ENCODE measurements around the gene PKP3.
A peak's percentile ranks its signal among the peaks of the same experiment; 100 is the strongest.

The PKP3 gene

DNA sequence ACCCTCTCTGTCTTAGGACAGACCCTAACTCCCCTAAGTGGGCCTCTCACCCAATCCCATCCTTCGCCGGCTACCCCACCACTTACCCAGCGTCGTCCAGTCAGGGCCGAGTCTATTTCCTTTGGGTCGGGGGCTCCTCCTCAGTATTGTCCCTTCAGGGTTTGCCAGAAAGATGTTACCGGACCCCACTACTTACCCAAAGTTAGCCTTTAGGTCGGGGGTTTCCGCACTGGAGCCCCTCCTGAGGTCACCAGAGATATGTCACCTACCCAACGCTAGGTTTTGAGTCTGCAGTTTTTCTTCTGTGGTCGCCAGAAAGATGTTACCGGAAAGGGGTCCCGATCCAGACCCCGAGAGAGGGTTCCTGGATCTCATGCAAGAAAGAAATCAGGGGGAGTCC, 42.6 kb upstream of the PKP3 start:
- TF ChIP-seq, protein P1, sequence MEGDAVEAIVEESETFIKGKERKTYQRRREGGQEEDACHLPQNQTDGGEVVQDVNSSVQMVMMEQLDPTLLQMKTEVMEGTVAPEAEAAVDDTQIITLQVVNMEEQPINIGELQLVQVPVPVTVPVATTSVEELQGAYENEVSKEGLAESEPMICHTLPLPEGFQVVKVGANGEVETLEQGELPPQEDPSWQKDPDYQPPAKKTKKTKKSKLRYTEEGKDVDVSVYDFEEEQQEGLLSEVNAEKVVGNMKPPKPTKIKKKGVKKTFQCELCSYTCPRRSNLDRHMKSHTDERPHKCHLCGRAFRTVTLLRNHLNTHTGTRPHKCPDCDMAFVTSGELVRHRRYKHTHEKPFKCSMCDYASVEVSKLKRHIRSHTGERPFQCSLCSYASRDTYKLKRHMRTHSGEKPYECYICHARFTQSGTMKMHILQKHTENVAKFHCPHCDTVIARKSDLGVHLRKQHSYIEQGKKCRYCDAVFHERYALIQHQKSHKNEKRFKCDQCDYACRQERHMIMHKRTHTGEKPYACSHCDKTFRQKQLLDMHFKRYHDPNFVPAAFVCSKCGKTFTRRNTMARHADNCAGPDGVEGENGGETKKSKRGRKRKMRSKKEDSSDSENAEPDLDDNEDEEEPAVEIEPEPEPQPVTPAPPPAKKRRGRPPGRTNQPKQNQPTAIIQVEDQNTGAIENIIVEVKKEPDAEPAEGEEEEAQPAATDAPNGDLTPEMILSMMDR (IDR thresholded peaks at IDR 0.05; ENCODE audit: low read depth, low read length), result no peak
- TF ChIP-seq MYC (IDR thresholded peaks at IDR 0.05; ENCODE audit: low read depth, low read length) (no peak), POLR2A (IDR thresholded peaks at IDR 0.05; ENCODE audit: extremely low read depth, insufficient read length) (no peak)
- TF ChIP-seq, protein P2, sequence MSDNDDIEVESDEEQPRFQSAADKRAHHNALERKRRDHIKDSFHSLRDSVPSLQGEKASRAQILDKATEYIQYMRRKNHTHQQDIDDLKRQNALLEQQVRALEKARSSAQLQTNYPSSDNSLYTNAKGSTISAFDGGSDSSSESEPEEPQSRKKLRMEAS (IDR thresholded peaks at IDR 0.05; ENCODE audit: low read depth, low read length), result no peak
- no peak for DNase-seq (ENCODE audit: low read depth)
- peak overlapping the region; percentile 21 for H3K4me3 ChIP-seq (ENCODE audit: low read depth, low read length)

DNA sequence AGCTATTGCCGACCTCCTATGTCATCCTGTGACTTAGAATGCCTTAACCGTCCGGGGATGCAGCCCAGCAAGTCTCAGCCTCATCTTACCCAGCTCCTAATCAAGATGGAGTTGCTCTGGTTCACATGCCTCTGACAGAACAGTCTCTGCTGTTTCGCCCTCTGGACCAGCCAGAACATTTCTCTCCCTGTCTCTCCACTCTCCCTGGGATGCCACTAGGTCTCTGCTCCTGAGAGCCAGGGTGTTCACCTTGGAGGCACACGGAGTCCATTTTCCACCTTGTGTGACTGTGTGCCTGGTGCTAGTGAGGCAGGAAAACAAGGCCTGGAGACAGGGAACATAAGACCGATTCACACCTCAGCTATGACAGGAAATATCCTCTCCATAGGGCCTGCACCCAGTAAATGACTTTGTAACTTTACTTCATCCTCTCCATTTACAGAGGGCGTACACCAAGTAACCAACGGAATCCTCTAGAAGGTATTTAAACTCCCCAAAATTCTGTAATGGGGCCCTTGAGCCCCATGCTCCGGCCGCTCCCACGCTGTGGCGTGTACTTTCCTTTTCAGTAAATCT, 41.5 kb upstream of the PKP3 start:
- TF ChIP-seq POLR2A (IDR thresholded peaks at IDR 0.05; ENCODE audit: extremely low read depth, insufficient read length) (no peak), MYC (IDR thresholded peaks at IDR 0.05; ENCODE audit: low read depth, low read length) (no peak)
- TF ChIP-seq, protein P2 (IDR thresholded peaks at IDR 0.05; ENCODE audit: low read depth, low read length), result no peak
- TF ChIP-seq, protein P1 (IDR thresholded peaks at IDR 0.05; ENCODE audit: low read depth, low read length), result no peak
- H3K4me3 ChIP-seq (ENCODE audit: low read depth, low read length), result no peak overlapping the region
- no peak for DNase-seq (ENCODE audit: low read depth)

DNA sequence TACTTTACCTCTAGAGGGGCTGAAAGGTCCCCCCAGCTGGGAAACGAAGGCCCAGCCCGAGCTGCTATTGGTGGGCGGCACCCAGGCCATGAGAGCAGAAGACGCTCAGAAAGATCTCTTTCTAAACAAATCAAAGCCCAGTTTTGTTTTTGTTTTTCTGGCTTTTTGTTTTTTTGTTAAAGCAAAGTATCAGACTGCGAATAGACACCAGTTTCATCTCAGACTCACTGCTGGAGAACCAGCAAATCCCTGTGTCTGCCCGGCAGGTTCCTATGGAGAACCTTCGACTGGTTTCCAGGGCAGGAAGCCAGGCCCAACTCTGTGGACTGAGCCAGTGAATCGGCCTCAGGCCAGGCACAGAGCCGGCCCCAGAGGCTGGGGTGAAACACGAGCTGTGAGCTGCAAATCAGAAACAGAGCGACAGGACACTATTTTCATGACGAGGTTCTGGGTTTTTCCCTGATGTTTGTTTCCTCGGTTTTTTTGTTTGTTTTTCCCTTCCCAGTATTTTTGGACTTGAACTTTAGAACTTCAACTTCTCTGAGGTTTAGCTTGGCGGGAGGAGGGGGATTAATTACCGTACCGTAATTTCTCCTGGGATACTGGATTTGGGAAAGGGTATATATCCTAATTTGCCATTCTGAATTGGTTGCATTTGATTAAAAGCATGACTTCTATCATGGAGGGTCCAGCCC, 40.7 kb upstream of the PKP3 start:
- no peak for DNase-seq (ENCODE audit: low read depth)
- TF ChIP-seq, protein P1 (IDR thresholded peaks at IDR 0.05; ENCODE audit: low read depth, low read length), result no peak
- TF ChIP-seq, protein P2 (IDR thresholded peaks at IDR 0.05; ENCODE audit: low read depth, low read length), result no peak
- TF ChIP-seq MYC (IDR thresholded peaks at IDR 0.05; ENCODE audit: low read depth, low read length) (no peak), POLR2A (IDR thresholded peaks at IDR 0.05; ENCODE audit: extremely low read depth, insufficient read length) (no peak)
- no peak overlapping the region for H3K4me3 ChIP-seq (ENCODE audit: low read depth, low read length)

DNA sequence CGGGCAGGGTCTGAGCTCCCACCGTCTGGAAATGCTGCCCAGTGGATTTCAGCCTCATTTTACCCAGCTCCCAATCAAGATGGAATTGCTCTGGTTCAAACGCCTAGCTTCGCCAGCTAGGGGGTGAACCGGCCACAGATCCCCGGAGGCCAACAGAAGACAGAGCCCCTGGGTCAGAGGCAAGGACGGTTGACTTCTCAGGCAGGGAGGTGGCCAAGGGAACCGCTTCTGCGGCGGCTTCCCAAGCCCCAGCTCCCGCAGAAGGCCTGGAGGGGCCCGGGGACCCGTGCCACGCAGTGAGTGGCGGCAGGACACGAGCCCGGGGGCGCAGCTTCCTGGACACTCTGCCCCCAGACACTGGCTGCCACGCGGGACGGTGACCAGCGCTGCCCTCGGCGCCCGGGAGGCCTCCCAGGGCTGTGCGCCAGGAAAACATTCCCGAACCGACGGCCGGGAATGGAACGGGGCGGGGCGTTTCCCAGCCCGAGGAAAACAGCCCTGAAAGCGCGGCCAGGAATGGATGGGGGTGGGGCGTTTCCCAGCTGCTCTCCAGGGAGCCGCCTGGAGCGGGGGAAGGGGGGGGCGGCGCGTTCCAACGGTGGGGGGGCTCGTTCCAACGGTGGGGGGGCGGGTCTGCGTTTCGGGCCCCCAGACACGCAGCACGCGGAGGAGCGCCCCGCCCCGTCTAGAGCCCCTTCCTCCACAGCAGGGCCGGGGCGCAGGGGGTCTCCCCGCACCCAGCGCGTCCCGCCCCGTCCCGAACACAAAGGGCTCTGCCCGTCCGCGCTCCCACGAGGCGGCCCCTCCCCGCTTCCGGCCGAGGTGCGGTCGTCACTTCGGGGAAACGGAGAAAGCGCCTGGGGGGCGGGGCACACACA, 38.2 kb upstream of the PKP3 start:
- TF ChIP-seq, protein P2 (IDR thresholded peaks at IDR 0.05; ENCODE audit: low read depth, low read length), result 0 out of 2 replicates have a peak, but pooled peaks have one; percentile 16
- no peak; the same call in 1 of the 2 replicates for TF ChIP-seq MYC (IDR thresholded peaks at IDR 0.05; ENCODE audit: low read depth, low read length)
- DNase-seq (ENCODE audit: low read depth), result peak; percentile 93
- peak overlapping the region; percentile 34 for H3K4me3 ChIP-seq (ENCODE audit: low read depth, low read length)

DNA sequence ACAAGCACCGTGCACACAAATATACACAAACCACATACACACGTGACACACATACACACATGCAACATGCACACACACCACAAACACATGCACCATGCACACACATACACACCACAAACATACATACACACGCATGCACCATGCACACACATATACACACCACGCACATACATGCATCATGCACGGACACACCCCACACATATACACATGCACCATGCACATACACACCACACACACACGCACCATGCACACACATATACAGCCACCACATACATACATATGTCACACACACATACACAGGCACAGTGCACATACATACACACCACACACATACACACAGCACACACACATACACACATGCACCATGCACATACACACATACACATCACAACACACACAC, 37.4 kb upstream of the PKP3 start:
- no peak overlapping the region for H3K4me3 ChIP-seq (ENCODE audit: low read depth, low read length)
- no peak for DNase-seq (ENCODE audit: low read depth)
- TF ChIP-seq, protein P1 (IDR thresholded peaks at IDR 0.05; ENCODE audit: low read depth, low read length), result no peak
- TF ChIP-seq MYC (IDR thresholded peaks at IDR 0.05; ENCODE audit: low read depth, low read length), result no peak
- TF ChIP-seq, protein P2 (IDR thresholded peaks at IDR 0.05; ENCODE audit: low read depth, low read length), result no peak
- no peak for TF ChIP-seq POLR2A (IDR thresholded peaks at IDR 0.05; ENCODE audit: extremely low read depth, insufficient read length)

Measured in NB4 (cell line).